Keratinocyte (primary cell): Measurements from ENCODE around the gene ARHGEF25. TPM values are rescaled to one million over a fixed set of nuclear protein-coding genes. Genes with fewer than 3 reads are reported as not detected.

Source experiments
- DNase-seq: peaks from one replicate; pipeline ENCODE4 v3.0.0-alpha.2; 2011; ENCODE audit warnings: low read depth, missing footprints, low spot score
- FAIRE-seq: peaks from 2 replicates; lab custom pipeline; 2011; peaks lifted over from hg19 to GRCh38; lab: Jason Lieb, UNC
- H2AFZ ChIP-seq: 2 replicates; pipeline ENCODE4 v1.6.0; 2012; ENCODE audit warnings: low read length, control low read depth, inconsistent platforms; ENCODE audit not compliant: control insufficient read depth
- H3K27ac ChIP-seq: 2 replicates; pipeline ENCODE4 v1.5.1; 2011; ENCODE audit warnings: low read length; ENCODE audit not compliant: control insufficient read depth, insufficient read depth
- H3K27me3 ChIP-seq: 3 replicates; pipeline ENCODE4 v1.6.0; 2011; ENCODE audit warnings: low read length; ENCODE audit not compliant: control insufficient read depth, insufficient read depth; ENCODE audit errors: extremely low read depth
- H3K36me3 ChIP-seq, 2 experiments: 2 replicates in 1 of 2; 3 replicates in 1 of 2; pipeline ENCODE4 v1.5.1; 2011; ENCODE audit warnings: low read length in 2 of 2, mild to moderate bottlenecking in 1 of 2; ENCODE audit not compliant: control insufficient read depth in 2 of 2, insufficient read depth in 2 of 2; ENCODE audit errors: extremely low read depth in 1 of 2
- H3K4me1 ChIP-seq: 3 replicates; pipeline ENCODE4 v1.5.1; 2011; ENCODE audit warnings: low read length; ENCODE audit not compliant: control insufficient read depth, insufficient read depth; ENCODE audit errors: extremely low read depth
- H3K4me2 ChIP-seq: 3 replicates; pipeline ENCODE4 v1.6.0; 2011; ENCODE audit warnings: low read depth, low read length; ENCODE audit not compliant: control insufficient read depth, insufficient read depth; ENCODE audit errors: extremely low read depth
- H3K4me3 ChIP-seq, 3 experiments: fragments of 200-600 bp in 1 of 3; sonication (generic) in 1 of 3; 2 replicates in 2 of 3; 3 replicates in 1 of 3; pipeline ENCODE4 v1.5.1; 2011 to 2016; ENCODE audit warnings: low read length in 3 of 3, mild to moderate bottlenecking in 3 of 3, control low read depth in 2 of 3, inconsistent platforms in 1 of 3, low read depth in 1 of 3, mixed read lengths in 1 of 3, mixed run types in 1 of 3, moderate library complexity in 1 of 3; ENCODE audit not compliant: control insufficient read depth in 2 of 3, insufficient read depth in 2 of 3; ENCODE audit errors: extremely low read depth in 1 of 3
- H3K79me2 ChIP-seq: 2 replicates; pipeline ENCODE4 v1.6.0; 2012; ENCODE audit warnings: low read length; ENCODE audit not compliant: control insufficient read depth, insufficient read depth
- H3K9ac ChIP-seq: 3 replicates; pipeline ENCODE4 v1.6.0; 2011; ENCODE audit warnings: low read length; ENCODE audit not compliant: control insufficient read depth, insufficient read depth; ENCODE audit errors: extremely low read depth
- H3K9me1 ChIP-seq: 3 replicates; pipeline ENCODE4 v1.6.0; 2011; ENCODE audit warnings: low read length; ENCODE audit not compliant: control insufficient read depth, insufficient read depth; ENCODE audit errors: extremely low read depth
- H3K9me3 ChIP-seq: 2 replicates; pipeline ENCODE4 v1.5.1; 2012; ENCODE audit warnings: low read depth, low read length; ENCODE audit not compliant: control insufficient read depth
- H4K20me1 ChIP-seq: 3 replicates; pipeline ENCODE4 v1.6.0; 2011; ENCODE audit warnings: low read length; ENCODE audit not compliant: control insufficient read depth, insufficient read depth; ENCODE audit errors: extremely low read depth
- EZH2 ChIP-seq: IDR thresholded peaks from one replicate; pipeline ENCODE4 v1.6.1; 2012; ENCODE audit warnings: inconsistent platforms, mild to moderate bottlenecking, low read length, moderate library complexity
- dilution Hi-C: fragments of 300-500 bp; cut with MboI; formaldehyde crosslinking; loops from one replicate; pipeline ENCODE4 v1.7.0; 2020; ENCODE audit warnings: low sequenced_read_pairs; ENCODE audit not compliant: extremely low pct_ligation_motif_present
- polyA plus RNA-seq, 5 experiments: library from polyadenylated mRNA; depleted of rRNA in 3 of 5; stranded (reverse) in 3 of 5; stranded (forward) in 1 of 5; unstranded in 1 of 5; fragments of >200 nt; gene quantifications; 1 replicate in 1 of 5; 2 replicates in 3 of 5; 3 replicates in 1 of 5; pipeline versions ENCODE4 v1.2.1 to v1.2.3, GENCODE V29; 2011 to 2012; ENCODE audit warnings: missing spikeins in 2 of 5, low read depth in 1 of 5, low replicate concordance in 1 of 5
- TF ChIP-seq, protein P1 (sequence below), 3 experiments: IDR thresholded peaks in 1 of 3; conservative IDR thresholded peaks in 1 of 3; optimal IDR thresholded peaks in 1 of 3; 2 replicates in 2 of 3; 3 replicates in 1 of 3; pipeline versions ENCODE3 to v1.5.1; 2011; ENCODE audit warnings: low read length in 3 of 3, mild to moderate bottlenecking in 3 of 3, moderate library complexity in 2 of 3, control low read depth in 1 of 3, inconsistent platforms in 1 of 3; ENCODE audit not compliant: insufficient read depth in 2 of 3; ENCODE audit errors: extremely low read depth in 1 of 3

The ARHGEF25 gene
- polyA plus RNA-seq, 1 donor (not counting 4 experiments of a cell fraction or from before 2014, with no cell fraction given): 0.12 TPM

DNA sequence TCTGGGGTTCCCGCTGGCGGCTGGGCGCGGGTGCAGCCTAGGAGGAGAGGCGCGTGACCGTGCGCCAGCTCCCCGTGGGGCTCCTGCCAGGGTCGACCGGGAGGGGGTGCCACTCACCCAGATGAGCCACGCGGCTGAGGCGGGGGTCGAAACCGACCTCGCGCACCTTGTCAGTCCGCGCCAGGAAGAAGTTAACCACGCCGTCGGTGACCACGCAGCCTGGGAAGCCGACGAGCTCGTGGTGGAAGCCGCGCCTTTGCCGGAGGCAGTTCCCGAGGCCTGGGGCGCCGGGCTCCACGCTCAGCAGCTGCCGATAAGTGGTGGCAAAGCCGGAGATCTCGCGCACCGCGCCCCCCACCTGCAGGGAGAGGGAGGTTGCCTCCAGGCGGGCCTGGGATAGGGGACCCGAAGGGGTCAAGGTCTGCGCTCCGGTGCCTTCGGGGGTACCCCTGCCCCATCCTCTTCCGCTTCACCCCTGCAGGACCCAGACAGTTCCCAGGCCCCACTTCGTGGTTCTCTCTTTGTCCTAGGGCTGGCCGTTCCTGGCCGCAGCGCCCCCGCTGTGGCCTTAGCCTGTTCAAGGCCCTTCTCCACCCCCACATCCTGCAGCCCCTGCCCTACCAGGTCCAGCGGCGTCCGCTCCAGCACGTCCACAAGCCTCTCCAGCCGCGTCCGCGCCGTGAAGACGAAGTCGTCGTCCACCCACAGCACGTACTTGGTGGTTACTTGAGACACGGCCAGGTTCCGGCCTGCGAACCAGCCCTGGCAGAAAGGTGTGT, 16.5 kb downstream of the ARHGEF25 start:
- Histone ChIP-seq H2AFZ (no peak overlapping the region), H3K27me3 (peaks cover 90% of the 10 kb centered on the region), H3K4me1 (no peaks in the 10 kb centered on the region)

DNA sequence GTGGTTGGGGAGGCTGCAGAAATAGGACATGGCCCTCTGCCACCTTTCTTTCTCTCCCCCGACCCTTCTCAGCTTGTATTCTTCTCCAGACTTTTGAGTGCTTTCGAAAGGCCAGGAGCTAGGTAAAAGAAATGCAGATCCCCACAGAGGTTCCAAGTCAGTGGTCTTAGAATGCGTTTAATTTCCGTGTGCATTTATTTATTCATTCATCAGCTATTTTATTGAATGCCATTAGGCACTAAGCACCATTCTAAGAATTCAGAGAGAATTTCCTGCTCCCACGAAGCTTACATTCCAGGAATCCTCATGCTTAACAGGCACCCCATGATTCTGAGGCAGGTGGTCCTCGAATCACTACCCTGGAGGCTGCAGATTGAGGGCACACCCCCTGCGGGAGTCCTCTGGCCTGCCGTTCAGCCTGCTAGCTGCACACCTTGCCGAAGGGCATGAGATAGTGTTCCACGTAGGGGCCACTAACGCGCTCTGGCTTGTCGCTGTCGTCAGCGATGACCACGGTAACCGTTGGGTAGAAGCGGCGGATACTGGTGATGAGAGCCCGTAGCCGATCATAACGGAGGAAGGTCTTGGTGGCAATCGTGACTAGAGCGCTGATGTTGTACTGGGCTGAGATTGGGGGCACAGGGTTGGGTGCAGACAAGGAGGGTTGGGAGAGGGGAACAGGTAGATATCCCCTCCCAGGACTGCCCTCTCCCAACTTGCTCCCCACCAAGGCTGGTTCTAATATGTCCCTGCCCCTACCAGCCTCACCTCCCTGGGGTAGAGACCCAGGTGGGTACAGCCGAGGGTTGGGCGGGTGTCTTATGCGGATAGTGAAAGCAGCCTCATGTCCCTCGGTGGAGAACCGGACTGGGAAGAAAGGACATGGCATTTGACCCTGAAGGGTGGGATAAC, 17.3 kb downstream of the ARHGEF25 start:
- DNase-seq (no peak), FAIRE-seq (no peak)
- Histone ChIP-seq H3K4me2 (no peak overlapping the region), H3K4me3 (no peak overlapping the region), H3K4me1 (peaks cover 2% of the 10 kb centered on the region), H2AFZ (no peak overlapping the region), H3K27me3 (peaks cover 90% of the 10 kb centered on the region), H3K9me1 (no peaks in the 10 kb centered on the region), H4K20me1 (no peaks in the 10 kb centered on the region), H3K9me3 (no peaks in the 10 kb centered on the region), H3K9ac (no peak overlapping the region), H3K79me2 (no peaks in the 10 kb centered on the region), H3K27ac (no peak overlapping the region), H3K36me3 (no peaks in the 10 kb centered on the region)
- dilution Hi-C loops: no loop called here
- TF ChIP-seq, protein P1, sequence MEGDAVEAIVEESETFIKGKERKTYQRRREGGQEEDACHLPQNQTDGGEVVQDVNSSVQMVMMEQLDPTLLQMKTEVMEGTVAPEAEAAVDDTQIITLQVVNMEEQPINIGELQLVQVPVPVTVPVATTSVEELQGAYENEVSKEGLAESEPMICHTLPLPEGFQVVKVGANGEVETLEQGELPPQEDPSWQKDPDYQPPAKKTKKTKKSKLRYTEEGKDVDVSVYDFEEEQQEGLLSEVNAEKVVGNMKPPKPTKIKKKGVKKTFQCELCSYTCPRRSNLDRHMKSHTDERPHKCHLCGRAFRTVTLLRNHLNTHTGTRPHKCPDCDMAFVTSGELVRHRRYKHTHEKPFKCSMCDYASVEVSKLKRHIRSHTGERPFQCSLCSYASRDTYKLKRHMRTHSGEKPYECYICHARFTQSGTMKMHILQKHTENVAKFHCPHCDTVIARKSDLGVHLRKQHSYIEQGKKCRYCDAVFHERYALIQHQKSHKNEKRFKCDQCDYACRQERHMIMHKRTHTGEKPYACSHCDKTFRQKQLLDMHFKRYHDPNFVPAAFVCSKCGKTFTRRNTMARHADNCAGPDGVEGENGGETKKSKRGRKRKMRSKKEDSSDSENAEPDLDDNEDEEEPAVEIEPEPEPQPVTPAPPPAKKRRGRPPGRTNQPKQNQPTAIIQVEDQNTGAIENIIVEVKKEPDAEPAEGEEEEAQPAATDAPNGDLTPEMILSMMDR (optimal IDR thresholded peaks at IDR 0.05 in 1 of 3, IDR thresholded peaks at IDR 0.05 in 1 of 3, conservative IDR thresholded peaks at IDR 0.05 in 1 of 3; ENCODE audit: extremely low read depth in 1 of 3, insufficient read depth in 2 of 3, low read length in 3 of 3): no peak
- TF ChIP-seq EZH2: no peak

More for the DNA sequence above, 16.5 kb downstream of the ARHGEF25 start:
- dilution Hi-C loops: no loop called here
- peak overlapping the region; percentile 10 for H3K4me2 ChIP-seq
- TF ChIP-seq, protein P1 (optimal IDR thresholded peaks at IDR 0.05 in 1 of 3, IDR thresholded peaks at IDR 0.05 in 1 of 3, conservative IDR thresholded peaks at IDR 0.05 in 1 of 3; ENCODE audit: extremely low read depth in 1 of 3, insufficient read depth in 2 of 3, low read length in 3 of 3): peak in 2 of 3 experiments; percentile 19 to 43
- TF ChIP-seq EZH2: peak; percentile 75
- no peaks in the 10 kb centered on the region for H3K9me3 ChIP-seq
- H3K4me3 ChIP-seq: no peak overlapping the region
- FAIRE-seq (no peak), DNase-seq (no peak)
- H3K36me3 ChIP-seq: no peaks in the 10 kb centered on the region
- peaks cover 2% of the 10 kb centered on the region for H4K20me1 ChIP-seq
- H3K27ac ChIP-seq: no peak overlapping the region
- H3K9me1 ChIP-seq: no peaks in the 10 kb centered on the region
- H3K79me2 ChIP-seq: no peaks in the 10 kb centered on the region
- H3K9ac ChIP-seq: no peak overlapping the region
